OCI-LY3 (cell line): ENCODE data around the gene ABCA8.
"Not testable (repeated sequence)": the region's sequence is repeated elsewhere in the genome, so short reads cannot be mapped to it uniquely, and the experiment has no call there.

Experiments used
- H2AFZ ChIP-seq: fragments of 200-600, 300-600 bp; shearing (Covaris generic); 2 replicates; pipeline ENCODE4 v1.6.0; 2014; ENCODE audit warnings: antibody characterized with exemption, low read depth, low read length
- H3K27ac ChIP-seq: fragments of 200-600, 300-600 bp; sonication (generic); 2 replicates; pipeline ENCODE4 v1.5.1; 2014; ENCODE audit warnings: mild to moderate bottlenecking, low read length, moderate library complexity, mixed read lengths
- H3K27me3 ChIP-seq: fragments of 200-600, 300-600 bp; sonication (generic); 2 replicates; pipeline ENCODE4 v1.6.1; 2014; ENCODE audit warnings: low read depth, low read length, mixed read lengths
- H3K36me3 ChIP-seq: fragments of 200-600, 300-600 bp; sonication (generic); replicated peaks from 2 replicates; pipeline ENCODE3; 2014; ENCODE audit warnings: low read depth, low read length, mixed read lengths
- H3K4me1 ChIP-seq: fragments of 300-600, 200-600 bp; sonication (generic); 2 replicates; pipeline ENCODE4 v1.6.1; 2014; ENCODE audit warnings: low read length, mixed read lengths
- H3K4me2 ChIP-seq: fragments of 200-600, 300-600 bp; sonication (generic); 2 replicates; pipeline ENCODE4 v1.6.1; 2014; ENCODE audit warnings: low read length, mixed read lengths
- H3K4me3 ChIP-seq: fragments of 300-600, 200-600 bp; sonication (generic); 2 replicates; pipeline ENCODE4 v1.5.1; 2014; ENCODE audit warnings: antibody characterized with exemption, mild to moderate bottlenecking, low read length, moderate library complexity
- H3K79me2 ChIP-seq: fragments of 300-600, 200-600 bp; shearing (Covaris generic); 2 replicates; pipeline ENCODE4 v1.6.1; 2014; ENCODE audit warnings: mild to moderate bottlenecking, low read length, mixed read lengths
- H3K9ac ChIP-seq: fragments of 300-600, 200-600 bp; shearing (Covaris generic); 2 replicates; pipeline ENCODE4 v1.6.0; 2014; ENCODE audit warnings: mild to moderate bottlenecking, low read length, moderate library complexity
- H3K9me3 ChIP-seq: fragments of 200-600, 300-600 bp; shearing (Covaris generic); 2 replicates; pipeline ENCODE4 v1.6.1; 2014; ENCODE audit warnings: low read length, mixed read lengths; ENCODE audit not compliant: insufficient read depth
- H4K20me1 ChIP-seq: fragments of 200-600, 300-600 bp; sonication (generic); 2 replicates; pipeline ENCODE4 v1.6.1; 2016; ENCODE audit warnings: low read length, mixed read lengths; ENCODE audit not compliant: insufficient read depth
- CTCF ChIP-seq: fragments of 200-600, 300-600 bp; sonication (generic); IDR thresholded peaks from 2 replicates; pipeline ENCODE4 v1.5.1; 2014; ENCODE audit warnings: antibody characterized with exemption, low read length, low read depth
- EZH2phosphoT487 ChIP-seq: fragments of 200-600 bp; shearing (Covaris generic); IDR thresholded peaks from 2 replicates; pipeline ENCODE4 v1.6.1; 2018; ENCODE audit warnings: antibody characterized with exemption, mixed run types, low read depth

Gene ABCA8

GRCh38 chr17:68955181-68955841, at the start of gene ABCA8:
ABCA8 (minus strand) TSS chr17:68955392; CDS start chr17:68942034, 13,358 bp downstream.
- H3K36me3 ChIP-seq = no peaks in the 10 kb centered on the region
- H2AFZ ChIP-seq = no peak within 1 kb of the TSS
- no peaks in the 10 kb centered on the region for H4K20me1 ChIP-seq
- H3K4me1 ChIP-seq = no peaks in the 10 kb centered on the region
- H3K4me3 ChIP-seq = no peak within 1 kb of the TSS
- no peaks in the 10 kb centered on the region for H3K9me3 ChIP-seq
- no peak within 1 kb of the TSS for H3K9ac ChIP-seq
- H3K27ac ChIP-seq = no peak within 1 kb of the TSS
- TF ChIP-seq CTCF = no peak
- TF ChIP-seq EZH2phosphoT487 = no peak
- no peak within 1 kb of the TSS for H3K4me2 ChIP-seq
- H3K27me3 ChIP-seq = no peaks in the 10 kb centered on the region
- H3K79me2 ChIP-seq = no peaks in the 10 kb centered on the region

GRCh38 chr17:69004759-69005158, 49.6 kb upstream of the ABCA8 start:
- not testable (repeated sequence) for H3K4me2 ChIP-seq, H3K9me3 ChIP-seq, H4K20me1 ChIP-seq, H3K27ac ChIP-seq, H3K9ac ChIP-seq, H3K4me1 ChIP-seq, H3K79me2 ChIP-seq, H3K36me3 ChIP-seq, H2AFZ ChIP-seq, H3K27me3 ChIP-seq, H3K4me3 ChIP-seq

DNA sequence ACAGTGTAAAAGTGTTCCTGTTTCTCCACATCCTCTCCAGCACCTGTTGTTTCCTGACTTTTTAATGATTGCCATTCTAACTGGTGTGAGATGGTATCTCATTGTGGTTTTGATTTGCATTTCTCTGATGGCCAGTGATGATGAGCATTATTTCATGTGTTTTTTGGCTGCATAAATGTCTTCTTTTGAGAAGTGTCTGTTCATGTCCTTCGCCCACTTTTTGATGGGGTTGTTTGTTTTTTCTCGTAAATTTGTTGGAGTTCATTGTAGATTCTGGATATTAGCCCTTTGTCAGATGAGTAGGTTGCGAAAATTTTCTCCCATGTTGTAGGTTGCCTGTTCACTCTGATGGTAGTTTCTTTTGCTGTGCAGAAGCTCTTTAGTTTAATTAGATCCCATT, 44.6 kb upstream of the ABCA8 start:
- H3K4me1 ChIP-seq, H3K27ac ChIP-seq, H3K4me2 ChIP-seq, H3K27me3 ChIP-seq, H3K4me3 ChIP-seq, H3K79me2 ChIP-seq, H3K9me3 ChIP-seq, H4K20me1 ChIP-seq, H3K36me3 ChIP-seq, H2AFZ ChIP-seq, H3K9ac ChIP-seq: not testable (repeated sequence)

- H3K27ac ChIP-seq = no peak overlapping the region
- no peak overlapping the region for H3K9ac ChIP-seq
- H3K36me3 ChIP-seq = no peaks in the 10 kb centered on the region
- TF ChIP-seq CTCF = no peak
- no peak for TF ChIP-seq EZH2phosphoT487
- H2AFZ ChIP-seq = no peak overlapping the region
- H3K79me2 ChIP-seq = no peaks in the 10 kb centered on the region
- no peaks in the 10 kb centered on the region for H4K20me1 ChIP-seq
- no peaks in the 10 kb centered on the region for H3K4me1 ChIP-seq
- H3K4me2 ChIP-seq = no peak overlapping the region
- H3K27me3 ChIP-seq = no peaks in the 10 kb centered on the region
- H3K9me3 ChIP-seq = no peaks in the 10 kb centered on the region
- no peak overlapping the region for H3K4me3 ChIP-seq
These were observed 37.9 kb upstream of the ABCA8 start for GRCh38 chr17:68993112-68993511.

DNA sequence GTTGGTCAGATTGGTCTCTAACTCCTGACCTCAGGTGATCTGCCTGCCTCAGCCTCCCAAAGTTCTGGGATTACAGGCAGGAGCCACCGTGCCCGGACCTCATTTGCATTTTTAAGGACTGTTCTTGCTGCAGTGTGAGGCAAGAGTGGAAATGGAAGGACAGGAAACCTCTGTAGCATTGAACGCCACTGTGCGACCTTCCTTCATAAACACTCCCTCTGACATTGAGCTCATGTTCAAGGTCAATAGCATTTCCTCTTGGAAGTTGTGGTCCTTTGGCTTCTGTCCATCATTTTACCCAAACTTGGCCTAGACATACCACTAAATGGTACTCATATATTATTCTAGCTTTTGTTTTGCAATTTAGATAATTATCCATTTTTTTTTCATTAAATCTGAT, 32.8 kb upstream of the ABCA8 start:
- no peak for TF ChIP-seq CTCF
- no peak for TF ChIP-seq EZH2phosphoT487
- no peaks in the 10 kb centered on the region for H4K20me1 ChIP-seq
- no peak overlapping the region for H3K4me3 ChIP-seq
- no peak overlapping the region for H3K4me2 ChIP-seq
- H3K36me3 ChIP-seq = no peaks in the 10 kb centered on the region
- no peaks in the 10 kb centered on the region for H3K9me3 ChIP-seq
- H3K4me1 ChIP-seq = peaks cover 5% of the 10 kb centered on the region; the same call in 1 of the 2 replicates
- H3K27ac ChIP-seq = no peak overlapping the region
- no peaks in the 10 kb centered on the region for H3K79me2 ChIP-seq
- H3K9ac ChIP-seq = no peak overlapping the region
- no peak overlapping the region for H2AFZ ChIP-seq
- H3K27me3 ChIP-seq = no peaks in the 10 kb centered on the region
